Measurements from ENCODE around the gene SPHK2.

Gene SPHK2

GRCh38 chr19:48596679-48597465 is 22.4 kb upstream of the SPHK2 start:
- no peaks in the 10 kb centered on the region for H3K9me3 ChIP-seq (ENCODE audit: severe bottlenecking)
- no peak overlapping the region for H3K4me3 ChIP-seq (ENCODE audit: severe bottlenecking)
- ATAC-seq (ENCODE audit: low read depth) (no peak), DNase-seq (ENCODE audit: low spot score) (no peak)
- no peaks in the 10 kb centered on the region for H3K27me3 ChIP-seq (ENCODE audit: insufficient read depth, poor library complexity, severe bottlenecking)
- no peak for TF ChIP-seq CTCF (IDR thresholded peaks at IDR 0.05; ENCODE audit: poor library complexity, severe bottlenecking)
- no peaks in the 10 kb centered on the region for H3K36me3 ChIP-seq (ENCODE audit: low read depth)
- no peak overlapping the region for H3K27ac ChIP-seq (ENCODE audit: poor library complexity, severe bottlenecking)
- no peaks in the 10 kb centered on the region for H3K4me1 ChIP-seq (ENCODE audit: insufficient read depth, poor library complexity, severe bottlenecking)

GRCh38 chr19:48598996-48599700 is 20.2 kb upstream of the SPHK2 start:
- no peaks in the 10 kb centered on the region for H3K9me3 ChIP-seq (ENCODE audit: severe bottlenecking)
- no peaks in the 10 kb centered on the region for H3K27me3 ChIP-seq (ENCODE audit: insufficient read depth, poor library complexity, severe bottlenecking)
- no peak overlapping the region for H3K27ac ChIP-seq (ENCODE audit: poor library complexity, severe bottlenecking)
- no peak for TF ChIP-seq CTCF (IDR thresholded peaks at IDR 0.05; ENCODE audit: poor library complexity, severe bottlenecking)
- no peaks in the 10 kb centered on the region for H3K4me1 ChIP-seq (ENCODE audit: insufficient read depth, poor library complexity, severe bottlenecking)
- ATAC-seq (ENCODE audit: low read depth) (no peak), DNase-seq (ENCODE audit: low spot score) (no peak)
- no peaks in the 10 kb centered on the region for H3K36me3 ChIP-seq (ENCODE audit: low read depth)
- no peak overlapping the region for H3K4me3 ChIP-seq (ENCODE audit: severe bottlenecking)

GRCh38 chr19:48600679-48601417 is 18.5 kb upstream of the SPHK2 start:
- Histone ChIP-seq H3K27ac (ENCODE audit: poor library complexity, severe bottlenecking) (no peak overlapping the region), H3K27me3 (ENCODE audit: insufficient read depth, poor library complexity, severe bottlenecking) (no peaks in the 10 kb centered on the region), H3K36me3 (ENCODE audit: low read depth) (no peaks in the 10 kb centered on the region), H3K4me1 (ENCODE audit: insufficient read depth, poor library complexity, severe bottlenecking) (no peaks in the 10 kb centered on the region), H3K4me3 (ENCODE audit: severe bottlenecking) (no peak overlapping the region), H3K9me3 (ENCODE audit: severe bottlenecking) (no peaks in the 10 kb centered on the region)
- ATAC-seq (ENCODE audit: low read depth) (no peak), DNase-seq (ENCODE audit: low spot score) (no peak)
- no peak for TF ChIP-seq CTCF (IDR thresholded peaks at IDR 0.05; ENCODE audit: poor library complexity, severe bottlenecking)

GRCh38 chr19:48603001-48603400 is 16.3 kb upstream of the SPHK2 start:
- ATAC-seq (ENCODE audit: low read depth) (no peak), DNase-seq (ENCODE audit: low spot score) (no peak)
- Histone ChIP-seq H3K9me3 (ENCODE audit: severe bottlenecking) (no peaks in the 10 kb centered on the region), H3K4me1 (ENCODE audit: insufficient read depth, poor library complexity, severe bottlenecking) (no peaks in the 10 kb centered on the region), H3K36me3 (ENCODE audit: low read depth) (no peaks in the 10 kb centered on the region), H3K4me3 (ENCODE audit: severe bottlenecking) (no peak overlapping the region), H3K27me3 (ENCODE audit: insufficient read depth, poor library complexity, severe bottlenecking) (no peaks in the 10 kb centered on the region), H3K27ac (ENCODE audit: poor library complexity, severe bottlenecking) (no peak overlapping the region)
- no peak for TF ChIP-seq CTCF (IDR thresholded peaks at IDR 0.05; ENCODE audit: poor library complexity, severe bottlenecking)
